H9 (cell line): ENCODE results near the gene DNHD1. TPM values are rescaled to one million over a fixed set of nuclear protein-coding genes. Genes with fewer than 3 reads are reported as not detected.

Experiments
- DNase-seq: peaks from one replicate; pipeline ENCODE4 v3.0.0-alpha.2; 2017
- H2AFZ ChIP-seq: one replicate; pipeline ENCODE4 v1.6.1; 2013; ENCODE audit warnings: mild to moderate bottlenecking, low read length, control low read depth, moderate library complexity
- H2AK5ac ChIP-seq: 2 replicates; pipeline ENCODE4 v1.6.1; 2013; ENCODE audit warnings: low read length, control low read depth, mixed read lengths; ENCODE audit not compliant: insufficient read length
- H2BK120ac ChIP-seq: one replicate; pipeline ENCODE4 v1.6.1; 2013; ENCODE audit warnings: low read depth, mild to moderate bottlenecking, low read length, control low read depth, inconsistent platforms; ENCODE audit not compliant: poor library complexity, severe bottlenecking
- H2BK12ac ChIP-seq: 2 replicates; pipeline ENCODE4 v1.6.1; 2013; ENCODE audit warnings: low read length, control low read depth, mixed read lengths, low read depth; ENCODE audit not compliant: insufficient read length
- H2BK15ac ChIP-seq: 2 replicates; pipeline ENCODE4 v1.6.1; 2013; ENCODE audit warnings: low read depth, low read length, control low read depth
- H2BK20ac ChIP-seq: one replicate; pipeline ENCODE4 v1.6.1; 2013; ENCODE audit warnings: low read depth, mild to moderate bottlenecking, low read length, control low read depth, inconsistent platforms; ENCODE audit not compliant: poor library complexity, severe bottlenecking
- H2BK5ac ChIP-seq: 2 replicates; pipeline ENCODE4 v1.6.1; 2013; ENCODE audit warnings: low read length, control low read depth, mixed read lengths; ENCODE audit not compliant: insufficient read length
- H3K14ac ChIP-seq: 2 replicates; pipeline ENCODE4 v1.6.1; 2013; ENCODE audit warnings: low read length, control low read depth; ENCODE audit not compliant: insufficient read depth
- H3K18ac ChIP-seq: 2 replicates; pipeline ENCODE4 v1.6.1; 2013; ENCODE audit warnings: low read depth, mild to moderate bottlenecking, mixed read lengths, low read length, control low read depth; ENCODE audit not compliant: insufficient read length
- H3K23ac ChIP-seq: 2 replicates; pipeline ENCODE4 v1.6.1; 2013; ENCODE audit warnings: low read length, control low read depth, mixed read lengths, low read depth; ENCODE audit not compliant: insufficient read length
- H3K23me2 ChIP-seq: 2 replicates; pipeline ENCODE4 v1.6.1; 2013; ENCODE audit warnings: low read depth, mild to moderate bottlenecking, mixed read lengths, low read length, control low read depth; ENCODE audit not compliant: insufficient read length, poor library complexity, severe bottlenecking
- H3K27ac ChIP-seq: 2 replicates; pipeline ENCODE4 v1.5.1; 2013; ENCODE audit warnings: low read length, control low read depth, mixed read lengths, low read depth; ENCODE audit not compliant: insufficient read length
- H3K27me3 ChIP-seq: 2 replicates; pipeline ENCODE4 v1.6.1; 2013; ENCODE audit warnings: low read length, control low read depth, inconsistent platforms; ENCODE audit not compliant: insufficient read depth
- H3K4ac ChIP-seq: 2 replicates; pipeline ENCODE4 v1.6.1; 2013; ENCODE audit warnings: low read depth, mild to moderate bottlenecking, control low read depth, inconsistent platforms, low read length, moderate library complexity
- H3K4me1 ChIP-seq: 2 replicates; pipeline ENCODE4 v1.6.1; 2013; ENCODE audit warnings: low read length, control low read depth, inconsistent platforms; ENCODE audit not compliant: insufficient read depth
- H3K4me2 ChIP-seq: 2 replicates; pipeline ENCODE4 v1.6.1; 2013; ENCODE audit warnings: low read length, control low read depth, mixed read lengths; ENCODE audit not compliant: insufficient read length, insufficient read depth
- H3K56ac ChIP-seq: 2 replicates; pipeline ENCODE4 v1.6.1; 2013; ENCODE audit warnings: low read depth, mild to moderate bottlenecking, mixed read lengths, low read length, control low read depth; ENCODE audit not compliant: insufficient read length
- H3K79me1 ChIP-seq: 2 replicates; pipeline ENCODE4 v1.6.1; 2013; ENCODE audit warnings: low read depth, mild to moderate bottlenecking, moderate library complexity, low read length, control low read depth, inconsistent platforms; ENCODE audit not compliant: insufficient read depth, poor library complexity, severe bottlenecking
- H3K79me2 ChIP-seq: 2 replicates; pipeline ENCODE4 v1.6.1; 2013; ENCODE audit warnings: low read length, control low read depth, inconsistent platforms; ENCODE audit not compliant: insufficient read depth
- H3K9ac ChIP-seq: 2 replicates; pipeline ENCODE4 v1.6.1; 2013; ENCODE audit warnings: low read length, control low read depth, mixed read lengths; ENCODE audit not compliant: insufficient read length; ENCODE audit errors: extremely low read depth
- H3K9me3 ChIP-seq: one replicate; pipeline ENCODE4 v1.6.1; 2013; ENCODE audit warnings: low read depth, low read length, inconsistent platforms; ENCODE audit not compliant: control insufficient read depth
- H3T11ph ChIP-seq: one replicate; pipeline ENCODE4 v1.6.1; 2013; ENCODE audit warnings: mild to moderate bottlenecking, low read length, control low read depth, inconsistent platforms
- H4K20me1 ChIP-seq: one replicate; pipeline ENCODE4 v1.6.1; 2013; ENCODE audit not compliant: control insufficient read depth, insufficient read length, insufficient read depth
- H4K5ac ChIP-seq: 2 replicates; pipeline ENCODE4 v1.6.1; 2013; ENCODE audit warnings: low read depth, mild to moderate bottlenecking, mixed read lengths, low read length, control low read depth; ENCODE audit not compliant: insufficient read length
- H4K8ac ChIP-seq: replicated peaks from 2 replicates; pipeline ENCODE4 v1.6.1; 2013; ENCODE audit warnings: low read length, control low read depth, mixed read lengths, low read depth; ENCODE audit not compliant: insufficient read length
- H4K91ac ChIP-seq: 2 replicates; pipeline ENCODE4 v1.6.1; 2013; ENCODE audit warnings: low read depth, mild to moderate bottlenecking, moderate library complexity, mixed read lengths, low read length, control low read depth; ENCODE audit not compliant: insufficient read length
- H3K27ac Mint-ChIP-seq, 3 experiments: 2 replicates in 2 of 3; 3 replicates in 1 of 3; pipeline ENCODE4 v1.8.0; 2020 to 2021; ENCODE audit warnings: mixed read lengths in 3 of 3, mild to moderate bottlenecking in 1 of 3, moderate library complexity in 1 of 3
- H3K27me3 Mint-ChIP-seq: 2 replicates; pipeline ENCODE4 v1.8.0; 2021; ENCODE audit warnings: low read depth, mild to moderate bottlenecking, moderate library complexity, mixed read lengths
- H3K36me3 Mint-ChIP-seq, 3 experiments: 2 replicates in 2 of 3; 3 replicates in 1 of 3; pipeline ENCODE4 v1.8.0; 2020 to 2021; ENCODE audit warnings: low read depth in 3 of 3, mixed read lengths in 3 of 3; ENCODE audit not compliant: insufficient read depth in 1 of 3
- H3K4me1 Mint-ChIP-seq, 2 experiments: 2 replicates each; pipeline ENCODE4 v1.8.0; 2020; ENCODE audit warnings: mixed read lengths in 2 of 2
- H3K4me3 Mint-ChIP-seq, 2 experiments: 2 replicates in 1 of 2; 3 replicates in 1 of 2; pipeline ENCODE4 v1.8.0; 2020 to 2021; ENCODE audit warnings: mild to moderate bottlenecking in 2 of 2, mixed read lengths in 2 of 2, moderate library complexity in 1 of 2
- H3K9me3 Mint-ChIP-seq, 2 experiments: 2 replicates in 1 of 2; 3 replicates in 1 of 2; pipeline ENCODE4 v1.8.0; 2020; ENCODE audit warnings: mild to moderate bottlenecking in 2 of 2, mixed read lengths in 2 of 2, moderate library complexity in 1 of 2
- CTCF ChIP-seq: fragments of 200-600 bp; sonication (generic); conservative IDR thresholded peaks from 3 replicates; pipeline ENCODE4 v1.8.0; 2021; ENCODE audit warnings: antibody characterized with exemption, mild to moderate bottlenecking
- WGBS: extraction: QIAGEN DNeasy Blood & Tissue Kit; methylation state at CpG from one replicate; pipeline ENCODE4 v1.1.7; 2013; ENCODE audit warnings: missing lambda C conversion rate, low lambda C conversion rate, mixed read lengths; ENCODE audit not compliant: insufficient read length; ENCODE audit errors: extremely low coverage; 5-methylcytosine and 5-hydroxymethylcytosine counted together
- total RNA-seq: library from RNA; stranded (reverse); gene quantifications from 2 replicates; pipeline ENCODE4 v1.2.1, GENCODE V29; 2021

The DNHD1 gene
- total RNA-seq, 1 experiment from 2014 or later = 3.5 TPM

GRCh38 chr11:6526411-6527135 lies 29.5 kb downstream of the DNHD1 start:
- no peak overlapping the region for H2BK120ac ChIP-seq
- no peaks in the 10 kb centered on the region for H3K9me3 ChIP-seq
- H2BK5ac ChIP-seq = no peak overlapping the region
- no CpG with 5 or more reads among the region's 3 CpGs for WGBS
- H4K91ac ChIP-seq = no peak overlapping the region
- no peak overlapping the region for H2AFZ ChIP-seq
- H2BK12ac ChIP-seq = no peak overlapping the region
- Mint-ChIP-seq H3K4me3 (no peak overlapping the region), H3K27ac (no peak overlapping the region), H3K36me3 (peaks cover 0 to 2% (median 0%) of the 10 kb centered on the region in 3 experiments; a peak in 2 of 7 replicates), H3K4me1 (no peaks in the 10 kb centered on the region), H3K27me3 (no peaks in the 10 kb centered on the region), H3K9me3 (no peaks in the 10 kb centered on the region)
- TF ChIP-seq CTCF = no peak
- H3K14ac ChIP-seq = no peak overlapping the region
- H3K4me2 ChIP-seq = no peak overlapping the region
- H4K5ac ChIP-seq = no peak overlapping the region
- no peak for DNase-seq
- H3K23me2 ChIP-seq = no peaks in the 10 kb centered on the region
- H3K18ac ChIP-seq = no peak overlapping the region
- no peaks in the 10 kb centered on the region for H3K79me1 ChIP-seq
- H3K23ac ChIP-seq = no peak overlapping the region
- no peak overlapping the region for H2AK5ac ChIP-seq
- no peak overlapping the region for H3K9ac ChIP-seq
- no peak overlapping the region for H2BK20ac ChIP-seq
- H4K20me1 ChIP-seq = no peaks in the 10 kb centered on the region
- H3T11ph ChIP-seq = no peak overlapping the region
- H3K27me3 ChIP-seq = no peaks in the 10 kb centered on the region
- H3K56ac ChIP-seq = no peak overlapping the region
- H3K27ac ChIP-seq = no peak overlapping the region
- H4K8ac ChIP-seq = no peak overlapping the region
- no peaks in the 10 kb centered on the region for H3K79me2 ChIP-seq
- H3K4ac ChIP-seq = no peak overlapping the region
- H2BK15ac ChIP-seq = no peak overlapping the region
- no peaks in the 10 kb centered on the region for H3K4me1 ChIP-seq
